Measurements from ENCODE around the gene ATXN10. TPM values are rescaled to one million over a fixed set of nuclear protein-coding genes. Genes with fewer than 3 reads are reported as not detected.

ATXN10 gene
- total and polyA plus RNA-seq, 2 of the 8 experiments (the other 6 are each of a cell fraction or from before 2014, with no cell fraction given), result 134 to 210 TPM

- H3K27ac ChIP-seq (ENCODE audit: low read depth, low read length), result no peak overlapping the region
- no peak for TF ChIP-seq MAX (IDR thresholded peaks at IDR 0.05)
- TF ChIP-seq RAD21 (IDR thresholded peaks at IDR 0.05 in 1 of 2, conservative IDR thresholded peaks at IDR 0.05 in 1 of 2; ENCODE audit: low read depth in 2 of 2, low read length in 2 of 2), result no peak
- no peak for TF ChIP-seq TBP (IDR thresholded peaks at IDR 0.05; ENCODE audit: low read depth, low read length)
- H2BK15ac ChIP-seq (ENCODE audit: low read length), result no peak overlapping the region
- FAIRE-seq (no peak), DNase-seq (ENCODE audit: low read depth in 1 of 2, low spot score in 2 of 2) (no peak)
- no peak overlapping the region for H2BK120ac ChIP-seq (replicated peaks; ENCODE audit: low read depth, low read length)
- peaks cover 9% of the 10 kb centered on the region; the same call in 1 of the 2 replicates for H3K23me2 ChIP-seq (ENCODE audit: low read depth, low read length)
- H3K79me2 ChIP-seq (ENCODE audit: control insufficient read depth in 1 of 2, insufficient read depth in 2 of 2, low read length in 2 of 2), result no peaks in the 10 kb centered on the region
- H2BK12ac ChIP-seq (ENCODE audit: low read depth, low read length), result no peak overlapping the region
- no peak overlapping the region for H3K14ac ChIP-seq (ENCODE audit: insufficient read length)
- H3K56ac ChIP-seq (replicated peaks; ENCODE audit: insufficient read length, low read depth, low read length), result no peak overlapping the region
- H3K18ac ChIP-seq (ENCODE audit: extremely low read depth, low read length), result no peak overlapping the region
- no peak overlapping the region for H4K8ac ChIP-seq (ENCODE audit: extremely low read depth, insufficient read depth, low read length)
- H3K79me1 ChIP-seq (ENCODE audit: low read depth, low read length), result no peaks in the 10 kb centered on the region
- no peak overlapping the region for H2AFZ ChIP-seq (ENCODE audit: low read length)
- no peak overlapping the region for H2BK20ac ChIP-seq (ENCODE audit: low read length)
- peaks cover 19 to 38% (median 36%) of the 10 kb centered on the region in 4 experiments for H3K27me3 ChIP-seq (replicated peaks in 1 of 4; ENCODE audit: control insufficient read depth in 3 of 4, extremely low read depth in 1 of 4, insufficient read depth in 3 of 4, low read length in 3 of 4)
- ChIA-PET CTCF (ENCODE audit: partially characterized antibody) (no interaction called here), POLR2A (ENCODE audit: partially characterized antibody) (no interaction called here)
- no peak overlapping the region for H3K4me3 ChIP-seq (ENCODE audit: extremely low read depth in 1 of 4, insufficient read depth in 2 of 4, low read depth in 3 of 4, low read length in 4 of 4)
- H4K20me1 ChIP-seq (replicated peaks in 1 of 2; ENCODE audit: control insufficient read depth in 1 of 2, insufficient read depth in 2 of 2, low read length in 2 of 2), result peaks cover 3 to 4% of the 10 kb centered on the region in 2 experiments
- no peak overlapping the region for H3K4ac ChIP-seq (replicated peaks; ENCODE audit: insufficient read length, low read depth, low read length)
- no peaks in the 10 kb centered on the region for H3K36me3 ChIP-seq (ENCODE audit: control insufficient read depth in 2 of 4, insufficient read depth in 4 of 4, low read length in 3 of 4)
- no peak overlapping the region for H3K9ac ChIP-seq (replicated peaks in 1 of 4; ENCODE audit: extremely low read depth in 1 of 4, low read depth in 3 of 4, low read length in 3 of 4)
- no peak overlapping the region for H3K23ac ChIP-seq (ENCODE audit: insufficient read length)
- no peak overlapping the region for H3K4me2 ChIP-seq (ENCODE audit: insufficient read depth in 1 of 2, low read depth in 2 of 2, low read length in 2 of 2)
- H3K9me3 ChIP-seq (ENCODE audit: insufficient read depth in 2 of 2, low read depth in 1 of 2, low read length in 1 of 2), result no peaks in the 10 kb centered on the region
- H2AK5ac ChIP-seq (ENCODE audit: low read depth, low read length), result no peak overlapping the region
- no peak overlapping the region for H4K91ac ChIP-seq (replicated peaks; ENCODE audit: insufficient read length, low read length)
- no peak overlapping the region for H2BK5ac ChIP-seq (ENCODE audit: low read depth, low read length)
- peaks cover 0 to 5% (median under 1%) of the 10 kb centered on the region in 4 experiments; a peak in 5 of 7 replicates for H3K4me1 ChIP-seq (replicated peaks in 1 of 4; ENCODE audit: control insufficient read depth in 3 of 4, insufficient read depth in 4 of 4, low read length in 3 of 4)
- whole genome bisulfite sequencing, 2 experiments (ENCODE audit: extremely low coverage in 1 of 2, insufficient coverage in 1 of 2, insufficient read length in 1 of 2, insufficient replicate concordance in 2 of 2, low coverage in 1 of 2, low lambda C conversion rate in 2 of 2, missing lambda C conversion rate in 1 of 2), result 87% methylated on average over 6 of the region's 6 CpGs; no CpG with 5 or more reads in 1 of the 2 experiments
- H4K5ac ChIP-seq (ENCODE audit: insufficient read length, low read depth, low read length), result no peak overlapping the region
Measured at GRCh38 chr22:45871721-45872120, 200.1 kb downstream of the ATXN10 start.

Measured in H1 (cell line).